ENCODE measurements around the gene NOVA2. TPM values are rescaled to one million over a fixed set of nuclear protein-coding genes. Genes with fewer than 3 reads are reported as not detected.

NOVA2 gene
- total RNA-seq, 1 donor from 2014 or later: not detected

GRCh38 chr19:46021531-46022041, 47.9 kb upstream of the NOVA2 start:
- POLR2A ChIA-PET: no interaction called here
- Mint-ChIP-seq H3K36me3 (ENCODE audit: low read depth) (no peaks in the 10 kb centered on the region), H3K27ac (no peak overlapping the region), H3K4me1 (peaks cover 4% of the 10 kb centered on the region), H3K4me3 (no peak overlapping the region), H3K27me3 (peaks cover 20% of the 10 kb centered on the region), H3K9me3 (no peaks in the 10 kb centered on the region)
- intact Hi-C loops (cut with micrococcal nuclease): no loop called here
- ATAC-seq (ENCODE audit: low read depth) (no peak), DNase-seq (no peak)
- TF ChIP-seq, protein P1, sequence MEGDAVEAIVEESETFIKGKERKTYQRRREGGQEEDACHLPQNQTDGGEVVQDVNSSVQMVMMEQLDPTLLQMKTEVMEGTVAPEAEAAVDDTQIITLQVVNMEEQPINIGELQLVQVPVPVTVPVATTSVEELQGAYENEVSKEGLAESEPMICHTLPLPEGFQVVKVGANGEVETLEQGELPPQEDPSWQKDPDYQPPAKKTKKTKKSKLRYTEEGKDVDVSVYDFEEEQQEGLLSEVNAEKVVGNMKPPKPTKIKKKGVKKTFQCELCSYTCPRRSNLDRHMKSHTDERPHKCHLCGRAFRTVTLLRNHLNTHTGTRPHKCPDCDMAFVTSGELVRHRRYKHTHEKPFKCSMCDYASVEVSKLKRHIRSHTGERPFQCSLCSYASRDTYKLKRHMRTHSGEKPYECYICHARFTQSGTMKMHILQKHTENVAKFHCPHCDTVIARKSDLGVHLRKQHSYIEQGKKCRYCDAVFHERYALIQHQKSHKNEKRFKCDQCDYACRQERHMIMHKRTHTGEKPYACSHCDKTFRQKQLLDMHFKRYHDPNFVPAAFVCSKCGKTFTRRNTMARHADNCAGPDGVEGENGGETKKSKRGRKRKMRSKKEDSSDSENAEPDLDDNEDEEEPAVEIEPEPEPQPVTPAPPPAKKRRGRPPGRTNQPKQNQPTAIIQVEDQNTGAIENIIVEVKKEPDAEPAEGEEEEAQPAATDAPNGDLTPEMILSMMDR (IDR thresholded peaks at IDR 0.05): no peak
- CTCF ChIA-PET: interaction anchor here (1.8 kb wide), 1 partner anchor 11 kb away, joined by 4 read pairs; no protein-coding TSS in a partner anchor

DNA sequence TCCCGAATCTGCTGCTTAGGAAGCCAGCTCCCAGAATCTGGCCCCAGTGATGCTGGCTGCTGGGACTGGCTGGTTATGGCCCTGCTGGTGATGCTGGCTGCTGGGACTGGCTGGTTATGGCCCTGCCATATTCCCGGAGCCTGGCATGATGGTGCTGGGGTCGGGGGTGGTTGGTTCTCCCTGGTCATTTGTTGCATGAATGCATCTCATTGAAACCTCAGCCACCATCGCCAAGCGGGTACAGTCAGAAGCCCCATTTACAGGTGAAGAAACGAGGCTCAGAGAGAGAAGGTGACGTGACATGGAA, 47.1 kb upstream of the NOVA2 start:
- ChIA-PET CTCF (interaction anchor here (1.8 kb wide), 1 partner anchor 10 kb away, joined by 4 read pairs; no protein-coding TSS in a partner anchor), POLR2A (no interaction called here)
- Mint-ChIP-seq H3K27ac (no peak overlapping the region), H3K4me3 (no peak overlapping the region), H3K4me1 (peaks cover 9% of the 10 kb centered on the region), H3K9me3 (no peaks in the 10 kb centered on the region), H3K27me3 (peaks cover 13% of the 10 kb centered on the region), H3K36me3 (ENCODE audit: low read depth) (no peaks in the 10 kb centered on the region)
- ATAC-seq (ENCODE audit: low read depth) (no peak), DNase-seq (no peak)
- intact Hi-C loops (cut with micrococcal nuclease): no loop called here
- TF ChIP-seq, protein P1 (IDR thresholded peaks at IDR 0.05): no peak

- POLR2A ChIA-PET: no interaction called here
- Mint-ChIP-seq H3K4me3 (no peak overlapping the region), H3K4me1 (peaks cover 19% of the 10 kb centered on the region), H3K36me3 (ENCODE audit: low read depth) (no peaks in the 10 kb centered on the region), H3K27ac (no peak overlapping the region), H3K27me3 (peaks cover 19% of the 10 kb centered on the region), H3K9me3 (no peaks in the 10 kb centered on the region)
- CTCF ChIA-PET: interaction anchor here (2.0 kb wide), 1 partner anchor 9 kb away, joined by 6 read pairs; no protein-coding TSS in a partner anchor
- TF ChIP-seq, protein P1 (IDR thresholded peaks at IDR 0.05): no peak
- ATAC-seq (ENCODE audit: low read depth): no peak
- intact Hi-C loops (cut with micrococcal nuclease): loop anchor here (5.0 kb wide), 1 partner anchor 132 kb away; the partner anchor contains the start of gene IRF2BP1
- DNase-seq: no peak
Observed at GRCh38 chr19:46019270-46019669, 45.6 kb upstream of the NOVA2 start.

DNA sequence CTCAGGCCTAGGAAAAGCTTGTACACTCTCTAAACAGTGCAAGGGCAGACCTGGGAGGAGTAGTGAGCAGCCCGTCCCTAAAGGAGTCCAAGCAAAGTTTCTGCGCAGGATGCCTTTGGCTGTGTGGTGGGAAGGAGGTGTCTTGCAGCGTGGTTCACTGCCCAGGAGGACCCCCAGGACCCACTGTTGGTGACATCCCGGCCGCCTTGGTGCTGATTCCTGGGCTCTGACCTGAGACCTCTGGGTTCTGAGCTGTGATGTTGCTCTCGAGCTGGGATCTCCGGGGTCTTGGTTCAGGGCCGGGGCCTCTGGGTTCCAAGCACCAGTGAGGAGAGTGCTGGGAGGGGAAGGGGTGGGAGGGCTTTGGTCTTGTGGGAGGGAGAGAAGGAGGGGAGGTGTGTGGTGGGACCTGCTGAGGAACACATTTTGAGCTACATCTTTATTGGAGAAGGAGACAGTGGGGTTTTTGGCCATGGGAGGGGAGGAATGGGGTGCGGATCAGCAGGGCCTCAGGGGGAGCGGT, 45.1 kb upstream of the NOVA2 start:
- Mint-ChIP-seq H3K27ac (no peak overlapping the region), H3K9me3 (no peaks in the 10 kb centered on the region), H3K4me3 (no peak overlapping the region), H3K36me3 (ENCODE audit: low read depth) (no peaks in the 10 kb centered on the region), H3K4me1 (peaks cover 19% of the 10 kb centered on the region), H3K27me3 (peaks cover 15% of the 10 kb centered on the region)
- intact Hi-C loops (cut with micrococcal nuclease): loop anchor here (5.0 kb wide), 1 partner anchor 131 kb away; the partner anchor contains the start of gene IRF2BP1
- ChIA-PET POLR2A (interaction anchor here (0.7 kb wide), 1 partner anchor 203 kb away, joined by 4 read pairs; no protein-coding TSS in a partner anchor), CTCF (interaction anchor here (2.0 kb wide), 1 partner anchor 10 kb away, joined by 6 read pairs; no protein-coding TSS in a partner anchor)
- DNase-seq: no peak
- TF ChIP-seq, protein P1 (IDR thresholded peaks at IDR 0.05): no peak
- ATAC-seq (ENCODE audit: low read depth): no peak

DNA sequence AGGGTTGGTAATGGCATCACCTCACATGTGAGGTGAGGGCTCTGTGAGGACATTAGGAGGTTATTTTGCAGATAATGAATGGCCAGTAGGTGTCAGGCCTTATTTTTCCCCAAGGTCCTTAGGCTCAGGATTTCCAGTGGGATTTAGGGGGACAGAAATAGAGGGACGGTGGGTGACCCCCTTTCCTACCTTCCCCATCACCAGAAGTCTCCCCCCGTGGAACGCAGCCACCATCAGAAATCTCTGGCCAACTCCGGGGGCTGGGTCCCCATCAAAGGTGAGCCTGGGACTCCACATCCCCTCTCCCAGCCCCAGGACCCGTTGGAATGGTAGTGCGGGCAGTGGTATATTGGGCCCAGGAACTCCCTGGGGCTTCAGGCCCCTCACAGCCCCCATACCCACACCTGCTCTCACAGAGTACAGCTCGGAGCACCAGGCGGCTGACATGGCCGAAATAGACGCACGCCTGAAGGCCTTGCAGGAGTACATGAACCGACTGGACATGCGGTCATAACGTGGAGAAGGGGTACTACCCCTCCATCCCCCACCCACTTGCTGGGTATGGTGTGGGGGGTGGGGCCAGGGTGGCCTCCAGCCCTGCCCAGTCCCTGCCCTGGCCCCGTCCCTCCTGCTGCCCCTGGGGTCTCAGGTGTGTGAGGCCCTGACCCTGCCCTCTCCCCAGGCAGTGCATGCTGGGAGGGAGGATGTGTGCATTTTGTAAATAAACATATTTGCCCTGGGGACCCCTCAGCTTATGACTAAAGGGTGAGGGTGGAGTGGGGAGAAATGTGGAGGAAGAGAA, 44.4 kb upstream of the NOVA2 start:
- H3K27ac Mint-ChIP-seq: no peak overlapping the region
- no peak for ATAC-seq (ENCODE audit: low read depth)
- H3K36me3 Mint-ChIP-seq (ENCODE audit: low read depth): no peaks in the 10 kb centered on the region
- H3K9me3 Mint-ChIP-seq: no peaks in the 10 kb centered on the region
- CTCF ChIA-PET: interaction anchor here (0.6 to 2.0 kb wide), 6 partner anchors 9 to 246 kb away, joined by 3 to 6 read pairs (median 4); partner anchors contain the start of genes CCDC61 and MYPOP
- H3K27me3 Mint-ChIP-seq: peaks cover 11% of the 10 kb centered on the region
- H3K4me3 Mint-ChIP-seq: no peak overlapping the region
- POLR2A ChIA-PET: interaction anchor here (0.7 kb wide), 1 partner anchor 202 kb away, joined by 4 read pairs; no protein-coding TSS in a partner anchor
- intact Hi-C loops (cut with micrococcal nuclease): loop anchor here (2.0 to 5.0 kb wide), 3 partner anchors 115 to 249 kb away; partner anchors contain the start of genes IRF2BP1, MYPOP and SIX5
- no peak for DNase-seq
- TF ChIP-seq, protein P1 (IDR thresholded peaks at IDR 0.05): no peak
- peaks cover 19% of the 10 kb centered on the region for H3K4me1 Mint-ChIP-seq
